Fibroblast of lung (primary cell): ENCODE measurements around the gene RPS6KL1. TPM values are rescaled to one million over a fixed set of nuclear protein-coding genes. Genes with fewer than 3 reads are reported as not detected.

Experiments used
- DNase-seq, 2 donors: peaks; one replicate each; pipeline versions ENCODE4 v3.0.0 to v3.0.0-alpha.2; 2010; ENCODE audit warnings: low read depth in 2 of 2
- H2AFZ ChIP-seq: 2 replicates; pipeline ENCODE4 v1.5.1; 2012; ENCODE audit warnings: low read length, control low read depth, inconsistent platforms
- H3K27ac ChIP-seq: 2 replicates; pipeline ENCODE4 v1.5.1; 2011; ENCODE audit warnings: low read length, control low read depth; ENCODE audit not compliant: insufficient read depth
- H3K27me3 ChIP-seq: 2 replicates; pipeline ENCODE4 v1.5.1; 2011; ENCODE audit warnings: mild to moderate bottlenecking, low read length; ENCODE audit not compliant: control insufficient read depth, insufficient read depth
- H3K36me3 ChIP-seq: 2 replicates; pipeline ENCODE4 v1.5.1; 2011; ENCODE audit warnings: low read length; ENCODE audit not compliant: control insufficient read depth, insufficient read depth
- H3K4me1 ChIP-seq: 2 replicates; pipeline ENCODE4 v1.5.1; 2011; ENCODE audit warnings: low read length; ENCODE audit not compliant: control insufficient read depth, insufficient read depth; ENCODE audit errors: extremely low read depth
- H3K4me2 ChIP-seq: 2 replicates; pipeline ENCODE4 v1.5.1; 2011; ENCODE audit warnings: low read length, control low read depth; ENCODE audit not compliant: insufficient read depth; ENCODE audit errors: extremely low read depth
- H3K4me3 ChIP-seq, 4 experiments: fragments of 200-600 bp in 1 of 4; sonication (generic) in 1 of 4; replicated peaks in 1 of 4; 2 replicates each; pipeline ENCODE4 v1.5.1; 2011 to 2016; ENCODE audit warnings: low read length in 4 of 4, low read depth in 3 of 4, mild to moderate bottlenecking in 3 of 4, control low read depth in 2 of 4, inconsistent platforms in 1 of 4, mixed read lengths in 1 of 4; ENCODE audit not compliant: insufficient read depth in 1 of 4; ENCODE audit errors: control extremely low read depth in 1 of 4
- H3K79me2 ChIP-seq: 2 replicates; pipeline ENCODE4 v1.5.1; 2012; ENCODE audit warnings: mild to moderate bottlenecking, low read length, inconsistent platforms; ENCODE audit not compliant: control insufficient read depth, insufficient read depth
- H3K9ac ChIP-seq: 2 replicates; pipeline ENCODE4 v1.5.1; 2011; ENCODE audit warnings: mild to moderate bottlenecking, low read length, control low read depth; ENCODE audit not compliant: insufficient read depth
- H3K9me3 ChIP-seq: 2 replicates; pipeline ENCODE4 v1.5.1; 2012; ENCODE audit warnings: low read depth, low read length; ENCODE audit not compliant: control insufficient read depth, insufficient read depth
- H4K20me1 ChIP-seq: 2 replicates; pipeline ENCODE4 v1.5.1; 2011; ENCODE audit warnings: low read length; ENCODE audit not compliant: control insufficient read depth, insufficient read depth; ENCODE audit errors: extremely low read depth
- CTCF ChIP-seq, 2 donors: IDR thresholded peaks in 1 of 2; conservative IDR thresholded peaks in 1 of 2; 1 replicate in 1 of 2; 2 replicates in 1 of 2; pipeline ENCODE4 v1.5.1; 2011 to 2012; ENCODE audit warnings: low read length in 2 of 2, control low read depth in 1 of 2, inconsistent platforms in 1 of 2, low read depth in 1 of 2, mild to moderate bottlenecking in 1 of 2
- EZH2 ChIP-seq: IDR thresholded peaks from 2 replicates; pipeline ENCODE4 v1.5.1; 2012; ENCODE audit warnings: low read length, control low read depth, mild to moderate bottlenecking; ENCODE audit errors: missing control alignments
- polyA plus RNA-seq, 2 donors: library from polyadenylated mRNA; depleted of rRNA in 1 of 2; stranded (reverse) in 1 of 2; unstranded in 1 of 2; fragments of >200 nt; gene quantifications; 2 replicates each; pipeline ENCODE4 v1.2.1, GENCODE V29; 2011 to 2012; ENCODE audit warnings: missing spikeins in 1 of 2
- total RNA-seq: library from RNA; depleted of rRNA; stranded (reverse); fragments of >200 nt; gene quantifications from 2 replicates; pipeline ENCODE4 v1.2.1, GENCODE V29; 2014

The RPS6KL1 gene
- total and polyA plus RNA-seq, 2 donors (not counting 1 experiment from before 2014, with no cell fraction given): 0.52 to 1.2 TPM

GRCh38 chr14:74936151-74936550, 13.1 kb upstream of the RPS6KL1 start:
- Histone ChIP-seq H3K4me3 (no peak overlapping the region), H4K20me1 (no peaks in the 10 kb centered on the region), H3K27ac (no peak overlapping the region), H3K9ac (no peak overlapping the region), H3K27me3 (no peaks in the 10 kb centered on the region), H2AFZ (no peak overlapping the region), H3K36me3 (no peaks in the 10 kb centered on the region), H3K79me2 (no peaks in the 10 kb centered on the region), H3K4me2 (no peak overlapping the region), H3K9me3 (no peaks in the 10 kb centered on the region), H3K4me1 (peaks cover 24% of the 10 kb centered on the region)
- no peak for TF ChIP-seq EZH2
- TF ChIP-seq CTCF (conservative IDR thresholded peaks at IDR 0.05 in 1 of 2, IDR thresholded peaks at IDR 0.05 in 1 of 2; ENCODE audit: low read depth in 1 of 2, low read length in 2 of 2): no peak
- DNase-seq: no peak

GRCh38 chr14:74935360-74935680, 12.3 kb upstream of the RPS6KL1 start:
- H3K9ac ChIP-seq: no peak overlapping the region
- H3K4me2 ChIP-seq: no peak overlapping the region
- H4K20me1 ChIP-seq: no peaks in the 10 kb centered on the region
- H3K27me3 ChIP-seq: no peaks in the 10 kb centered on the region
- H3K4me3 ChIP-seq: no peak overlapping the region
- peak in 1 of 2 donors; percentile 68 for DNase-seq
- peaks cover 23% of the 10 kb centered on the region for H3K4me1 ChIP-seq
- TF ChIP-seq CTCF (conservative IDR thresholded peaks at IDR 0.05 in 1 of 2, IDR thresholded peaks at IDR 0.05 in 1 of 2; ENCODE audit: low read depth in 1 of 2, low read length in 2 of 2) (no peak), EZH2 (no peak)
- no peaks in the 10 kb centered on the region for H3K36me3 ChIP-seq
- no peak overlapping the region for H2AFZ ChIP-seq
- no peaks in the 10 kb centered on the region for H3K79me2 ChIP-seq
- H3K9me3 ChIP-seq: no peaks in the 10 kb centered on the region
- no peak overlapping the region for H3K27ac ChIP-seq

GRCh38 chr14:74934476-74935359, 11.7 kb upstream of the RPS6KL1 start:
- DNase-seq: peak in 1 of 2 donors; percentile 75
- Histone ChIP-seq H3K9ac (no peak overlapping the region), H3K4me1 (peaks cover 18% of the 10 kb centered on the region), H3K4me2 (no peak overlapping the region), H3K9me3 (no peaks in the 10 kb centered on the region), H3K27ac (no peak overlapping the region), H3K36me3 (no peaks in the 10 kb centered on the region), H3K4me3 (no peak overlapping the region), H2AFZ (no peak overlapping the region), H3K27me3 (no peaks in the 10 kb centered on the region), H3K79me2 (no peaks in the 10 kb centered on the region), H4K20me1 (no peaks in the 10 kb centered on the region)
- no peak for TF ChIP-seq EZH2
- TF ChIP-seq CTCF (conservative IDR thresholded peaks at IDR 0.05 in 1 of 2, IDR thresholded peaks at IDR 0.05 in 1 of 2; ENCODE audit: low read depth in 1 of 2, low read length in 2 of 2): no peak
